ENCODE results near the gene AGGF1.

DNA sequence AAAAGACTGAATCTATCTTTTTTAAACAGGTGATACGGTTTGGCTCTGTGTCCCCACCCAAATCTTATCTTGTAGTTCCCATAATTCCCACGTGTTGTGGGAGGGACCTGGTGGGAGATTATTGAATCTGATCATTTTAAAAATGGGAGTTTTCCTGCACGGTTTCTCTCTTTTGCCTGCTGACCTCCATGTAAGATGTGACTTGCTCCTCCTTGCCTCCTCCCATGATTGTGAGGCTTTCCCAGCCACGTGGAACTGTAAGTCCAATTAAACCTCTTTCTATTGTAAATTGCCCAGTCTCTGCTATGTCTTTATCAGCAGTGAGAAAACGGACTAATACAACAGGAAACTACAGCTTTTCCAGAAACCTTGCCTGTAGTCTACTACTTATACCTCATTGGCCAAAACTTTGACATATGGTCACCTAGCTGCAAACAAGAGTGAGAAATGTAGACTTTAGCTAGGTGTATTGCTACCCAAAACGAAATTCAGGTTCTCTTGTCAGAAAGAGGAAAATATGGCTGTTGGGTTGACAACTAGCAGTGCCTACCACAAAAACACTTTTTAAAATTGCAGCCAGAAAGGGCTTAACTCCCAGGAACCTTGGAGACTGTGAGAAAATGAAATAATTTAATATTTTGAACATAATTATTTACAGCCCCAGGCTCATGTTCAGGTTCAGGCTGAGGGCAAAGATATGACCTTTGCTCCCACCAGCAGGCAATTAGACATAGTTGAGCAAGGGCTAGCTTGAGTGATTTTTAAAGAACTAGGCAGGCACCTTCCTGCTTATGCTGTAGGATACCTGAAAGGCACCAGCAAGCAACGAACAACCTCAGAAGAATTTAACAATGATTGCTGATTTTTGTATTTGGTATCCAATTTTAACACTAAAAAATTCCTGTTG, 7.4 kb upstream of the AGGF1 start:
- TF ChIP-seq, protein P1, sequence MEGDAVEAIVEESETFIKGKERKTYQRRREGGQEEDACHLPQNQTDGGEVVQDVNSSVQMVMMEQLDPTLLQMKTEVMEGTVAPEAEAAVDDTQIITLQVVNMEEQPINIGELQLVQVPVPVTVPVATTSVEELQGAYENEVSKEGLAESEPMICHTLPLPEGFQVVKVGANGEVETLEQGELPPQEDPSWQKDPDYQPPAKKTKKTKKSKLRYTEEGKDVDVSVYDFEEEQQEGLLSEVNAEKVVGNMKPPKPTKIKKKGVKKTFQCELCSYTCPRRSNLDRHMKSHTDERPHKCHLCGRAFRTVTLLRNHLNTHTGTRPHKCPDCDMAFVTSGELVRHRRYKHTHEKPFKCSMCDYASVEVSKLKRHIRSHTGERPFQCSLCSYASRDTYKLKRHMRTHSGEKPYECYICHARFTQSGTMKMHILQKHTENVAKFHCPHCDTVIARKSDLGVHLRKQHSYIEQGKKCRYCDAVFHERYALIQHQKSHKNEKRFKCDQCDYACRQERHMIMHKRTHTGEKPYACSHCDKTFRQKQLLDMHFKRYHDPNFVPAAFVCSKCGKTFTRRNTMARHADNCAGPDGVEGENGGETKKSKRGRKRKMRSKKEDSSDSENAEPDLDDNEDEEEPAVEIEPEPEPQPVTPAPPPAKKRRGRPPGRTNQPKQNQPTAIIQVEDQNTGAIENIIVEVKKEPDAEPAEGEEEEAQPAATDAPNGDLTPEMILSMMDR (IDR thresholded peaks at IDR 0.05; ENCODE audit: insufficient read depth, low read length, poor library complexity, severe bottlenecking), result no peak
- TF ChIP-seq EZH2phosphoT487 (conservative IDR thresholded peaks at IDR 0.05; ENCODE audit: low read length), result no peak
